OCI-LY1 (cell line): ENCODE measurements around the gene NSFL1C.

Experiments used
- H2AFZ ChIP-seq: fragments of 200-600 bp; sonication (generic), shearing (Covaris generic); 2 replicates; pipeline ENCODE4 v1.6.0; 2014; ENCODE audit warnings: antibody characterized with exemption, mild to moderate bottlenecking, low read length
- H3F3A ChIP-seq: fragments of 200-600 bp; sonication (generic), shearing (Covaris generic); 2 replicates; pipeline ENCODE4 v1.6.0; 2014; ENCODE audit warnings: mild to moderate bottlenecking, antibody characterized with exemption, low read length, moderate library complexity; ENCODE audit not compliant: insufficient read depth
- H3K27ac ChIP-seq: fragments of 200-600 bp; sonication (generic); 2 replicates; pipeline ENCODE4 v1.5.1; 2014; ENCODE audit warnings: low read length, mixed run types, mild to moderate bottlenecking, low read depth; ENCODE audit not compliant: poor library complexity, severe bottlenecking
- H3K27me3 ChIP-seq: fragments of 200-600 bp; sonication (generic); 2 replicates; pipeline ENCODE4 v1.6.0; 2014; ENCODE audit warnings: antibody characterized with exemption, mild to moderate bottlenecking, low read length, moderate library complexity; ENCODE audit not compliant: insufficient read depth
- H3K36me3 ChIP-seq: fragments of 200-600 bp; sonication (generic); 2 replicates; pipeline ENCODE4 v1.6.1; 2014; ENCODE audit warnings: mild to moderate bottlenecking, antibody characterized with exemption, low read length, moderate library complexity, mixed read lengths; ENCODE audit not compliant: insufficient read depth
- H3K4me1 ChIP-seq: fragments of 200-600 bp; sonication (generic); 2 replicates; pipeline ENCODE4 v1.5.1; 2014; ENCODE audit warnings: mild to moderate bottlenecking, low read length, moderate library complexity; ENCODE audit not compliant: insufficient read depth, severe bottlenecking
- H3K4me2 ChIP-seq: fragments of 200-600 bp; sonication (generic), shearing (Covaris generic); 2 replicates; pipeline ENCODE4 v1.6.1; 2014; ENCODE audit warnings: low read length
- H3K4me3 ChIP-seq: fragments of 200-600 bp; sonication (generic); 2 replicates; pipeline ENCODE4 v1.5.1; 2014; ENCODE audit warnings: low read length, low read depth, mild to moderate bottlenecking, mixed read lengths; ENCODE audit not compliant: poor library complexity, severe bottlenecking
- H3K79me2 ChIP-seq: fragments of 200-600 bp; shearing (Covaris generic); 2 replicates; pipeline ENCODE4 v1.6.1; 2016; ENCODE audit warnings: mixed run types, low read length, mixed read lengths; ENCODE audit not compliant: insufficient read depth
- H3K9ac ChIP-seq: fragments of 200-600 bp; sonication (generic), shearing (Covaris generic); 2 replicates; pipeline ENCODE4 v1.6.1; 2014; ENCODE audit warnings: mild to moderate bottlenecking, low read length, mixed read lengths
- H3K9me2 ChIP-seq: fragments of 200-600 bp; sonication (generic), shearing (Covaris generic); 2 replicates; pipeline ENCODE4 v1.6.1; 2014; ENCODE audit warnings: low read depth, mild to moderate bottlenecking, low read length, mixed read lengths
- H3K9me3 ChIP-seq: fragments of 200-600 bp; shearing (Covaris generic); 2 replicates; pipeline ENCODE4 v1.6.1; 2014; ENCODE audit warnings: low read length, mixed read lengths
- H4K20me1 ChIP-seq: fragments of 200-600 bp; sonication (generic), shearing (Covaris generic); 2 replicates; pipeline ENCODE4 v1.6.0; 2016; ENCODE audit warnings: mild to moderate bottlenecking, low read length; ENCODE audit not compliant: insufficient read depth
- EZH2 ChIP-seq: fragments of 200-600 bp; sonication (generic), shearing (Covaris generic); IDR thresholded peaks from 2 replicates; pipeline ENCODE4 v1.8.0; 2017; ENCODE audit warnings: borderline replicate concordance, mixed run types, mild to moderate bottlenecking, antibody characterized with exemption, low read length, moderate library complexity, mixed read lengths
- TF ChIP-seq, protein P1 (sequence below): fragments of 200-600 bp; sonication (generic), shearing (Covaris generic); IDR thresholded peaks from 2 replicates; pipeline ENCODE4 v1.5.1; 2017; ENCODE audit warnings: mild to moderate bottlenecking, antibody characterized with exemption, low read length, moderate library complexity, mixed read lengths

NSFL1C gene

GRCh38 chr20:1430004-1430451, 36.6 kb downstream of the NSFL1C start:
- peaks cover 4% of the 10 kb centered on the region for H3K36me3 ChIP-seq
- H3K4me1 ChIP-seq = peaks cover 8% of the 10 kb centered on the region
- no peaks in the 10 kb centered on the region for H3K27me3 ChIP-seq
- no peak overlapping the region for H2AFZ ChIP-seq
- H3F3A ChIP-seq = no peaks in the 10 kb centered on the region
- no peak overlapping the region for H3K4me2 ChIP-seq
- H3K9me2 ChIP-seq = no peaks in the 10 kb centered on the region
- H3K4me3 ChIP-seq = no peak overlapping the region
- H3K27ac ChIP-seq = no peak overlapping the region
- no peaks in the 10 kb centered on the region for H4K20me1 ChIP-seq
- peaks cover 3% of the 10 kb centered on the region; the same call in 1 of the 2 replicates for H3K9me3 ChIP-seq
- no peaks in the 10 kb centered on the region for H3K79me2 ChIP-seq
- TF ChIP-seq, protein P1, sequence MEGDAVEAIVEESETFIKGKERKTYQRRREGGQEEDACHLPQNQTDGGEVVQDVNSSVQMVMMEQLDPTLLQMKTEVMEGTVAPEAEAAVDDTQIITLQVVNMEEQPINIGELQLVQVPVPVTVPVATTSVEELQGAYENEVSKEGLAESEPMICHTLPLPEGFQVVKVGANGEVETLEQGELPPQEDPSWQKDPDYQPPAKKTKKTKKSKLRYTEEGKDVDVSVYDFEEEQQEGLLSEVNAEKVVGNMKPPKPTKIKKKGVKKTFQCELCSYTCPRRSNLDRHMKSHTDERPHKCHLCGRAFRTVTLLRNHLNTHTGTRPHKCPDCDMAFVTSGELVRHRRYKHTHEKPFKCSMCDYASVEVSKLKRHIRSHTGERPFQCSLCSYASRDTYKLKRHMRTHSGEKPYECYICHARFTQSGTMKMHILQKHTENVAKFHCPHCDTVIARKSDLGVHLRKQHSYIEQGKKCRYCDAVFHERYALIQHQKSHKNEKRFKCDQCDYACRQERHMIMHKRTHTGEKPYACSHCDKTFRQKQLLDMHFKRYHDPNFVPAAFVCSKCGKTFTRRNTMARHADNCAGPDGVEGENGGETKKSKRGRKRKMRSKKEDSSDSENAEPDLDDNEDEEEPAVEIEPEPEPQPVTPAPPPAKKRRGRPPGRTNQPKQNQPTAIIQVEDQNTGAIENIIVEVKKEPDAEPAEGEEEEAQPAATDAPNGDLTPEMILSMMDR = no peak
- TF ChIP-seq EZH2 = no peak
- no peak overlapping the region for H3K9ac ChIP-seq

DNA sequence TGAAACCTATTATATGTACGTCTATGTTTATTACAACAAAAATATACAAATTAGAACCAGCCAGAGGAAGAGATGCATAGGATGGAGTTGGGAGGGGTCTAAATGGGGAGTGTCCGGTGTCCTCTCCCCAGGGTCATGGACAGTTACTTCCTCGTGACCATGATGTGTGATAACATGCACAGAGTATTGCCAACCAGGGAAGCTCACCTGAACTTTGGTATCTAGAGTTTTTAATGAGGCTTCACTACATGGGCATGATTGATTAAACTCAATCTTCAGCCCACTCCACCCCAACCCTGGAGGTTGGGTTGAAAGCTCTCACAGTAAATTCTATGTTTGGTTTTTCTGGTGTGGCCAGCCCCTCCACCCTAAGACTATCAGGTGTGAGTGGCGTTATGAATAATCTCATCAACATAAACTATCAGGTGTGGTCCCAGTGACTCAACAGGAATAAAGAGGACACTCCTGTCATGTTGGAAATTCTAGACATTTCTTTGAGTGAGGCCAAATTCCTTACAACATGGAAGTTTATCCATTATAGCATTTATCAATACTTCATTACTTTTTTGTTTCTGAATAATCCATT, 37.4 kb downstream of the NSFL1C start:
- H3F3A ChIP-seq = no peaks in the 10 kb centered on the region
- H3K27me3 ChIP-seq = no peaks in the 10 kb centered on the region
- no peak overlapping the region for H3K4me3 ChIP-seq
- H3K4me2 ChIP-seq = no peak overlapping the region
- H3K79me2 ChIP-seq = no peaks in the 10 kb centered on the region
- peaks cover under 1% of the 10 kb centered on the region for H3K4me1 ChIP-seq
- no peak overlapping the region for H2AFZ ChIP-seq
- H3K9me2 ChIP-seq = no peaks in the 10 kb centered on the region
- no peak for TF ChIP-seq EZH2
- TF ChIP-seq, protein P1 = no peak
- H3K9me3 ChIP-seq = no peaks in the 10 kb centered on the region
- no peak overlapping the region for H3K9ac ChIP-seq
- no peaks in the 10 kb centered on the region for H4K20me1 ChIP-seq
- H3K36me3 ChIP-seq = no peaks in the 10 kb centered on the region; the same call in 1 of the 2 replicates
- no peak overlapping the region for H3K27ac ChIP-seq

DNA sequence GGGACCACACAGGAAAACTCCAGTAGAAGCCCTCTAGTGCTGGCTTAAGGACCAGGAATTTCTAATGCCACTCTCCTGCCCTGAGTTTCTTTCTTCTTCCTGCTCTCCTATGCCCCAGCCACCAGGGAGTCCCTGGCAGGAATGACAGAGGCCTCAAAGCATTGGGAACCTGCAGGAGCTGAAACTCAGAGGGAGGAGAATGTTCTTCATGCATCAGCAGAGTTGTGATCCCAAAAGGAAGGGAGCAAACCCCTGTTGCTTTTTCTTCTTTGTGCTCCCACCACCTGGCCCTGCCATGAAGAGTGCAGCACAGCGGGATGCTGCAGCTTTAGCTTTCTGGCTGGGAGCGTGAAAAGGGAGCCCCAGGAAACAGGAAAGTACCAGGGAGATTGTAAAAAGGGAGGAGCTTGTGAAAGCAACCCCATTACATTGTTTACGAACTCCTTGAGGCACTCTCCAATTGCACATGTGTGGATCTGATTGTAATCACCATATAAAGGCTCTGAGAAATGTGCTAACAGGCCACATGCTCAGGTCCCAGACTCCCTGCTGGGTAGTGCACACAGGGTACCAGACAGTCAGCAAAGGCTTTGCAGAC, 39.1 kb downstream of the NSFL1C start:
- no peak for TF ChIP-seq EZH2
- TF ChIP-seq, protein P1 = no peak
- Histone ChIP-seq H3K4me1 (no peaks in the 10 kb centered on the region), H3K9me2 (no peaks in the 10 kb centered on the region), H3K36me3 (no peaks in the 10 kb centered on the region), H2AFZ (no peak overlapping the region), H3K4me2 (no peak overlapping the region), H3K27ac (no peak overlapping the region), H3K27me3 (no peaks in the 10 kb centered on the region), H4K20me1 (no peaks in the 10 kb centered on the region), H3K4me3 (no peak overlapping the region), H3K9me3 (no peaks in the 10 kb centered on the region), H3K9ac (no peak overlapping the region), H3F3A (no peaks in the 10 kb centered on the region), H3K79me2 (no peaks in the 10 kb centered on the region)
